ENCODE results near the gene FRMD4A.
"Not testable (repeated sequence)": the region's sequence is repeated elsewhere in the genome, so short reads cannot be mapped to it uniquely, and the experiment has no call there.

The FRMD4A gene

DNA sequence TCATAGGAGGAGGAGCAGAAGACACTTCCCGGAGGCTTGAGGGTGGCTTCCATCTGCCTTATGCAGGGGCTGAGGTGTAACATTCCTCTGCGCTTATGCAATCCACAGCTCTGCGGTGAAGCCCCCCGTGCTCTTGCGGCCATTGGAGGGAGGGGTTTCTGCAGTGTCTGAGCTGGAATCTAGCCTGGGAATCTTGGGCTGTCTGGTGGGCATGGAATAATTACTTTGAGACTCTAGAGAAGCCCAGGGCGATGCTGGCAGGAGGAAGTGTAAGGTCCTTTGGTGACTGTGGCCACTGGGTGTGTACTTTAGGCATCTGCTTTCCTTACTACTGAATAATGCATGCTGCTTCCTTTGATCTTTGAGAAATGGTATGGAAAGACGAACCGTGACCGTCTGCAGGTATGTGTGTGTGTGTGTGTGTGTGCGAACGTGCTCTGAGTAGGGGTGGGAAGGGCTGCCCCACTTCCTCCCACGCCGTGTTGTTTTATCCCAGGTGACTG lies 563.0 kb downstream of the FRMD4A start:
- peak; percentile 39 to 82 for DNase-seq

DNA sequence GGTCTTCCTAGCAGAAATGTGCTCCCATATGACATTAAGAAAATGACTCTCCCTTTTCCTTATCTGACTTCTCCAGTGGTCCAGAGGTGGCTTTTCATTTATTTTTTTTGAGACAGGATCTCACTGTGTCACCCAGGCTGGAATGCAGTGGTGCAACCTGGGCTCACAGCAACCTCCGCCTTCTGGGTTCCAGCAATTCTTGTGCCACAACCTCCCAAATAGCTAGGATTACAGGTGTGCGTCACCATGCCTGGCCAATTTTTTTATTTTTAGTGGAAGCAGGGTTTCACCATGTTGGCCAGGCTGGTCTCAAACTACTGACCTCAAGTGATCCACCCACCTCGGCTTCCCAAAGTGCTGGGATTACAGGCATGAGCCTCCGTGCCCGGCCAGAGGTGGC lies 563.6 kb downstream of the FRMD4A start:
- DNase-seq: not testable (repeated sequence)

DNA sequence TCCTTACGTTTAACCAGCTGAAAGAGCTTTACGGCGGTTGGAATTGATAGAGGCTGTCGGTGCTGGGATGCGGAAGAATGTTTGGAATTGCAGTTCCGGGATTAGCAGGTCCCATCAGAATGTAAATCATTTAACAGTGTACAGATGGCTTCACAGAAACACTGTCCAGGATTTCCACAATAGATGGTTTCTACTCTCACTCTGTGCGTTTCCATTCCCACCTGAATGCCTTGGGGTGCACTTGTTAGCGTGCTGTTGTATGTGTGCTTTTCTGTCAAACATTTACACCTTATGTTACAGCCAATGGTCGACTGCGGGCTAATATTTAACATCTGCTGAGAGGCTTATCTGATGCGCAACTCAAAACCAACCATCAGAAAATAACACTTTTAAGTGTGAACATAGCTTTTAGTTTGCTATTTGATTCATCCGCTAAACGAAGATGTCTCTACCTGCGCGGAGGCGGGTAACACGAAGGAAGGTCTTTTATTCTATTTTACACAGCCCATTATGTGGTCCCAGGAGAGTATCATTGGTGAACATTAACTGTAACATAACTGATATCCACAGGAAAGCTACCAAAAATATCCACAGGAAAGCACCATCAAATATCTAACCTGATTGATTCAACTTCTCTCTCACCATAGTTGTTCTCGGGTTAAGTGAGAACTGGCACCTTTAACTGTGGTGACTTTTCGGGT lies 564.9 kb downstream of the FRMD4A start:
- DNase-seq: no peak

DNA sequence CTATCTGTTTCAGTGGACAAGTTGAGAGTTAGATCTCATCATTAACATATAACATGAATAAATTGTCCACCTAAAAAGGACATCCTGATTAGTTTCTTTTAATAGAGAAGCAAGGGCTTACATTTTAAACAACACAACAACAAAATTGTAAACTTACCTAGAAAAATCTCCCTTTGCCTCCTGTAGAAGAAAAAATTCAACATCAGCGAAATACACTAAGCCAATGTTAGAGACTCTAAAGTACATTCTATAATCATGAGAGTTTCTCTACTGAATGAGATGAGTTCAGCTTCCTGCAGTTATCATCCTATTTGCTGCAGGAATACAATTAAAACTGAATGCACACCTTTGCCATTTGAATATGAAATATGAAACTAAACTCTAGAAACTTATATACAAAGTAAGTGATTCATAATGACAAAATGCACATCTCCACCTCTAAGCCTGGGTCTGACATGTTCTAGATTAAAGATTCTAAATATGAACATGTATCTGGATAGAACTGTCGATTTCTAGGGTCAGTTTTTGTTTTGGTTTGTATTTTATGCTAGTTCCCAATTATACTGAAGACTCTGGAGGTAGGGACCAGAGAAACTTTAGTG lies 569.1 kb downstream of the FRMD4A start:
- no peak for DNase-seq

DNA sequence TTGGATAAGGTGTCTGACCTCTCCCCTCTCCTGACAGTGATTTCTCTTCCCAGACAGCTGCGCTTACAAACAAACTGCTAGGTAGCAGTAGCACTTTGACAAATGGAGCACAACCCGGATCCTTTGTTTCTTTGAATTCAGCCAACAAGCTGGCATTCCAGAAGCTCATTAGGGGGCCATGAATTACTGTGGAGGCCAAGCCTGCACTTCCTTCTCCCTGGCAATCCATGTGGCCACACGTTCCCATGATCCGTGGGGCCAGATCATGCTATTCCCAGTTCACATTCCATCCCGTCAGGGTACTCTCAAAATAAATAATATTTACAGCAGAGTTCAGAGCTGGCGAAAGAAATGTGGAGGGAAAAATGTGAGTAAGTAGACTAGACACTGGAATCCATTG lies 571.6 kb downstream of the FRMD4A start:
- no peak for DNase-seq

DNA sequence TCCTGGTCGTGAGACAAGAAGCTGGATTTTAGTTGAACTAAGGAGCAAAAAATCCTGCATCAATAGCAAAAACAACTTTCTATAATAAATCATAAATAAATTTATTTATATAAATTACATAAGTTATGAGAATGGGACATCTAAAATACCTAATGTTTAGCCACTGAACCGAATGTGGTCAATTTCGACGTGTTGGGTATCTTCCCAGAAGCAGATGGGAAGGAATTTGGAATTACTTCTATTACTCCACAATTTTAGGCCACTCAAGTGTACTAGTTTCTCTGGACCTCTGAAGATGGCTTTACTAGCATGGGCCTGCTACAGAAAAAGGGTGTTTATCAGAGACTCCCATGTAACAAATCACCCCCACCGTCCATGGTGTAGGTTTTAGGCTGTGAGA lies 572.0 kb downstream of the FRMD4A start:
- DNase-seq: no peak

DNA sequence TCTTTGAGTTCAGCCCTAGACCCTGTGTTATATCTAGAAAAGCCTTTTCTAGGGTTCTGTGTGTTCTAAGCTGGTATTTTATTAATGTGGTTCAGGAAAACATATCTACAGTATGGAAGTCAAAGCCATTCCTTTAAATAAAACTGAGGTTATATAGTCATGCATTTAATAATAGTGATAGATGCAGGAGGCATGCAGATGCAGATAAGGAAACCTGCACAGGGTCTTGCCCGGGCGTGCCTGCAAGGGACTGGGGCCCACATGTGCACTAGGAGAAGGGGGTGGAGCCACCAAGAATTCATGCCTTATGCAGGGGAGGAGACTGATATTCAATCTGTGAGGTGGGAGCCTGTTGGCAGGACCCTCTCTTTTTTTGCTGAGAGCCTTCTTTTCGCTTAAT lies 572.4 kb downstream of the FRMD4A start:
- DNase-seq: peak in 1 of 2 experiments; percentile 5

DNA sequence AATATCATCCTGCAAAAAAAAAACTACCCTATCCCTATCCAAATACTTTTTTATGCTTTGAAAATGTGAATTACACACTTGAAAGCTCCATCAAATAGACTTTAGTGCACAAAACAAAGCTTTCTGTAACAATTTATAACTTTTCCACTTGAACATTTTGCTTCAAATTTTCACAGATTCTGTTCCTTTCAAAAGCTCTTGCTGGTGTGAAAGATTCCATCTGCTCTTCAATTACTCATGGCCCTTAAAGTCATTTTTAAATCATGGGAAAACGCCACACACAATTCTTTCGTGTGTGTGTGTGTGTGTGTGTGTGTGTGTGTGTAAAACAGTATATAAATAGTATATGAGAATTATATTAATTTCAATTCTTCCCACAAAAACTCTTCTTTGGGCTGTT lies 576.4 kb downstream of the FRMD4A start:
- DNase-seq: no peak

DNA sequence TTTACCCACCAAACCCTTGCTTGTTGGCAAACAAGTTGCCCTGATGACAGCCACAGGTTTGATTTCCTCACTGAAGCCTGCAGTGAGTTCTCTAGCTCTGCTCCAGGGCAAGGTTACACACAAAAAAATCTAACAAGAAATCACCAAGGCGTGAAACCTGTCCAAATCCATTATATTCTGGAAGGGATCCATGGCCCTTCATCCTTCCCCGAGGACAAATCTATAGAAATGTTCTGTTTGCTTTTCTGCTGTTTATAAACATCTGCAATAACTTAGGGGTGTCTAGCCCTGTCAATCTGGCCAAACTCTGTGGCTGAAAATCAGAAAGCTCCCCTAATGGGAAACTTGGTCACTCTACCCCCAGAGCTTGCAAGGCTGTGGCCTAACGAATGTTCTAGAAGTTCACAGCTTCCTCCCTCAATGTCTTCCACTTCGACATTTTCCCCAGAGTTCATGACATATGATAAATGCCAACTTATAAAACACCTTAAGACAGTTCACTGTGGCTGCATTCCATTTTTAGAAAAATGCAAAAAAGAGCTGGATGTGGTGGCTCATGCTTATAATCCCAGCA lies 579.4 kb downstream of the FRMD4A start:
- DNase-seq: no peak

DNA sequence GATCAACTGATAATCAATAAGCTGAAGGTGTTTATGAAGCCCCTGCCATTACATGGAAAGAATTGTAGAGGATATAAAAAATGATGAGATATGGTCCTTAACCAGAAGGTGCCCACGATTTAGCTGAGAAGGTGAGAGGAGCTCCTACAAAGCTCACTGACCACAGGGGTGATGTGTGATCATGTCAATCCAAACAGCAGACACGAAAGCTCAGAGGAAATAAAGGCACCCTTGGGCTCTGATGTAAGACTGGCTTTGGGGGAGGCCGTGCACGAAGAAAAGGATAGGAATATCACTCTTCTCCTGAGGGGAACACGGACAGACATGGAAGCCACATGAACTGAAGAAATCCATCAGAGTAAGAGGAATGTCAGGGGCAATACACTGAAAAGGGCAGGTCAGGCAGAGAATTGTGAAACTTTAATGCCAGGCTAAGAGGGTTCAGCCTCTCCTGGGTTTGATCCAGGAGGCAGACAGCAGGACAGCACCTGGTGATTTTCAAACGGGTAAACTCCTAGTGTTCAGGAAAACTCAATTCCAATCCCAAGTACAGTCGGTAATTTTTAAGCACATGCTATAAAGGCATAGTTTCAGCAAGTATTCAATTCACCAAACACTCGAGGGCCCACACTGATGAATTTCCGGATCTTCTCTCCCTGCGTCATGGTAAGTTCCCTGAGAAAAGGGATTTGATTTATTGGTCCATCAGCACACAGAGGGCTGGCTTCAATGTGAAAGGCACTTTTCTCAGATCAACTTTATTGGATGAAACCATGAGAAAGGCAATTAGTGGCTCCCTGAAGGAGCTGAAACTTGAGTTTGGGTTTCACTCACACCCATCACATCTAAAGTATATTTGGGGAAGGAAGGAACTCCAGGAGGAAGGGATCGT lies 580.2 kb downstream of the FRMD4A start:
- no peak for DNase-seq

DNA sequence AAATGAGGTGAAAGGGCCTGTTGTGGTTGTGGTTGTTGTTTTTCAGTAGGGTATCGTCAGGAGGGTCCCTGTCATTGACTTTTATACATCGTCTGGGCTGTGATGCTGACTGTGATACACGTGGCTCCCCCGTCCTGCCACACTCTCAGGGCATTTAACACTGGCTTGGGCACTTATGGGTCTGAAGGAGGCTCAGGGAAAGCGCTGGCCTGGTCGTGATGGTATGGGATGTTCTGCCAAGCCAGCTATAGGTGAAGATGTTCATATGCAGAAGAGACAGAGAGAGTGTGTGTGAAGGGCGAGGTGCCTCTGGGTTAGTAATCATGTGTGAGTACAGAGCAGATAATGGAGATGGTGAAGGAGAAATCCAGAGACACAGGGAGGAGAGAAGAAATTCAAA lies 585.5 kb downstream of the FRMD4A start:
- DNase-seq: no peak

DNA sequence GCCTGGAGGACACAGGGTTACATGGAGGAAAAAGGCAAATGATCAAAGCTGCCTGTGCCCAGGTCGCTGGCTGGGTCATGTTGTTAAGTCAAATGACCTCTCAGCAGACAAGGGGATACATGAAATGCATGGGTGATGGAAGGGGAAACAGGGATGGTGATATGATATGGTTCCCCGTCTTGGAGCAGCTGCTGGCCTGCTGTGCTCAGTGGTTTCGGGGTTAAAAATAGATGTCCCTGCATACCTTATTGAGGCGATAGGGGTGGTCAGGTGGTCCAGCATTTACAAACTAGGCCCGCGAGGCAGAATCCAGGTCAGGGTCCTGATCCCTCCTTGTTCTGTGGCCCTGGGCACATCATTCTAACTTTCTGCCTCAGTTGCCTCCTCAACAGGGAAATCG lies 586.8 kb downstream of the FRMD4A start:
- no peak for DNase-seq

DNA sequence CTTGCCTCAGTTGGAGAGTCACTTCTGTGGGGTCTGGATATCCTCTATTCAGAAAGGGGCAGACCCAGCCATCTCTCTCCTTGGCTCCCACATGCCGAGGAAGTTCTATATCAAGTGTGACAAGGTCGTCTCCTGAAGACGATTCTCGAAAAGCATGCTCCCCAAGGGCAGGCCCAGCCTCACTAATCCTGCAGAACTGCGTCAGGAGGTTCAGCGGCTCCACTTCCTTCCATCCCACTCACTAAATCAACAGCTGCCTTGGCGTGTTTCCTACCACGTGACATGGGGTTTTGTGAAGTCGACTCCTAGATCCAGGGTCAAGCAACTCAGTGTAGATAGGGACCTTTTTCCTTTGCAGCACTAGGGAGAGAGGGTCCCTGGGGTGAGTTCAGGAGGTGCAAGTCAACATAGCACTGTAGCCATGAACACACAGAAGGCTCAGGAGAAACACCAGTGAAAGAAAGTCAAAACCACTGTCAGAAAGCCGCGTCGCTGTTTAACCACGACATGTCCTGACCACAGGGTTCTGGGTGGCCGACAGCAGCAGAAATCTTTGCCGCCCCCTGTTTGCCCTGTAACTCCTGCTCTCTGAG lies 587.5 kb downstream of the FRMD4A start:
- DNase-seq: no peak

DNA sequence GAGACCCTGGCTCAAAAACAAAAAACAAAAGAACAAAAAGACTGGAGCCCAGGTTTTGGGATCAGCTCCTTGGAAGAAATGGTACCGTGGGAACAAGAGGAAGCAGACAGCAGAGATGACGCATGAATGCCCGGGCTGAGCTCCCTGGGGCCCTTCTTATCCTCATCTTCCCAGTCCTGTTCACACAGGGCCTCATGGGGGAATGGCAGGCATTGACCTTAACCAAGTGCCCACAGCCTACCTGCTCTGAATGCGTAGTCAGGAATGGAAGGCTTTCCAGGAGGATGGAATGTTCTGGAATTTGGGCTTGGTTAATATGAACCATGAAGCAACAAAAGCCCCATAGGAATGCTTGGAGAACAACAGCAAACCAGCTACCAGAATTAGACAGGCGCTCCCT lies 589.3 kb downstream of the FRMD4A start:
- no peak for DNase-seq

DNA sequence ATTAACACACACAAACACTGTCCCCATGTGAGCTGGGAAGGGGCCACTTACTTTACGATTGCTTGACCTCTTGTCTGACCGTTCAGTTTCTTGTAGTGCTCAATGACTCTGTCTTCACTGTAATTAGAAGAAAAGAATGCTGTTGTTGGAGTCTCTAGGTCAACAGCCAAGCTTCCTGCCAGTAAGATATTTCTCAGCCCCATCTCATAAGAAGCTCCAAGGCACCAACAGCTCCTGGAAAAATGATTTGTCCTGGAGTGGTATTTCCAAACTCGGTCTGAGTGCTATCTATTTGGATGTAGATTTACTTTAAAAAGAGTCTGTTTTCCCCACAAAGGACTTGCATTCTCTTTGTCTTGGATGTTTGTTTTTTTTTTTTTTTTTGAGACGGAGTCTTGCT lies 590.3 kb downstream of the FRMD4A start:
- no peak for DNase-seq

DNA sequence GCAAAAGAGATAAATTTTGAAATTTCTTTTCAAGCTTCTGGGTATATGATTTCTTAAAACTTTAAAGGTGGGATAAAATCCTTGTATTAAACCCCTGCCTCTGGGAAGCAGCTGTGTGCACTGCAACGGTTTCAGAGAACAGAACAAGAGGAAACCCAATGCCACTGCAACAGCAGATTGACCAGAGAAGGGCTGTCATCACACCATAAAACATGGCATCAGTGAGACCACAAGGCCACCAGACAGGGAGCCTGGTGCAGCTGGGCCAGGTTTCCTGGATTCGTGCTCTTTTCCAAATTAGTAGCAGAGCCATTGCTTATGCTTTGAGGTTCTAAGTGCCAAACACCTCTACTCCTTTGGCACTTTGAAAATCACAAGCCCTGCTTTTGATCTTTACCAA lies 591.5 kb downstream of the FRMD4A start:
- DNase-seq: no peak

DNA sequence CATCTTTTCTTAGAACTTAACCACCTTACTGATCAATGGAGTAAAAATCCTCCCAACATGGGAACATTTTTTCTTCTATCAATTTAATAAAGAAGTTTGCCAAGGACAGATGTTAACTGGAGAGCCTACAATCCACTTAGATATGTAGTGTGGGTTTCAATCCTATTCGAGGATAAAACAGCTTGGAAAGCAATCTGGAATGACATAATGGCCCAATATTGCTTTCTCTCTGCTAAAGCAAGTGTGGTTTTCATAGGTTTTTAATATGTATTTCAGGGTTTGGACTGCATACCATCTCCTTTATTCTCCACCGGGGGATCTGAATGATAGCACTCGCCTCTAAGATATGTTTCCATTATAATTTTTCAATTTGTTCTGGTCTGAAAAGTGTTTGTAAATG lies 594.2 kb downstream of the FRMD4A start:
- no peak for DNase-seq

DNA sequence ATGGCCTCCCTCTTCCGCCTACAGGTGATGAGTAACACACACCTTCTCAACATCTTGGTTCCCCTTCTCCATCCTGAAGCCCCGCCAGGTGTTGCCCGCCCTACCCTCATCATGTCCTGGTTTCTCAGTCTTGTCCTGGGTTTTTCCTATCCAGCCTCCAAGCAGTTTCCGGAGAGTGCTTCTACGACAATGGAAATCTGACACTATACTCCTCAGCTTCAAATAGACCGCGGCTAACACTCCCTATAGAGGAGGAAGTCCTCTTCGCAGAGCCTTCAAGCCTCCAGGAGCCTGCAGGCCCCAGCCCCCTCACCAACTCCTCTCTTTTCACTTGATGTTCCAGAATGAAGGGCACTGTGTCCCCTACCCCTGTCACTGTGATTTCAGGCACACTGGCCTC lies 596.6 kb downstream of the FRMD4A start:
- no peak for DNase-seq

DNA sequence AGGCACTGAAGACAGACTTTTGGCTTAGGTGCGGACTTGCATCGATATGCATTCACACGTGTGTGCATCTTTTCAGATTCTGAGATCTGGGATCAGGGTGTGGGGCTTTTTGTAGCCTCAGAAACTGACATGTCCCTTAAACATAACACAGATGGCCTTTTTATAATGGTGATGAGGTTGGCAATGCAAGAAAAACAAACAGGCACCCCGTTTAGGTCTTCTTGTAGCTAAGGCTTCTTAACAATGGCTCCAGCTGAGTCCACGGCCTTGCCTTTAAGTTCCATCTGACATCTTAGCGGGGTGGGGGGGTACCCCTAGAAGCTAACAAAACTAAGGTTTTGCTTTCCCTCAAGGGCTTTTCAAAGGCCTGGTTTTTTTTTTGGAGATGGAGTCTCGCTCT lies 597.7 kb downstream of the FRMD4A start:
- no peak for DNase-seq

DNA sequence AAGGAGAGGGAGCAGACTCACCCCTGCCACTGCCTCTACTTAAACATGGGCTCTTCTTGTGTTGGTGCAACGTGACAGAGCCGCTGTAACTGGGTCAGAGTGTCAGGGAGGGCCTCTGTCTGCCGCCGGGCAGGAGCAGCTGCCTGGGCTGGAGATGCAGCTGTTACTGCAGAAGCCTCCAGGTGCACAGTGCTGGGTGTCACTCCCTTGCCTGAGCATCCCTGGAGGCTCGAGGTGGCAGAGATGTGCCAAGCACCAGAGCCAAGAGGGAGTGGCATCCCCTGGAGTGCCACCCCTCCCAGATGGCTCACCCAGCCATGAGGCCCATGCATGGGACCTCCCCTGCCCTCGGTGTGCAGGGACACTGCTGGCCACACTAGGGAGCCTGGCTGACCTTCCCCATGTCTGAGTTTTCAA lies 598.3 kb downstream of the FRMD4A start:
- no peak for DNase-seq

DNA sequence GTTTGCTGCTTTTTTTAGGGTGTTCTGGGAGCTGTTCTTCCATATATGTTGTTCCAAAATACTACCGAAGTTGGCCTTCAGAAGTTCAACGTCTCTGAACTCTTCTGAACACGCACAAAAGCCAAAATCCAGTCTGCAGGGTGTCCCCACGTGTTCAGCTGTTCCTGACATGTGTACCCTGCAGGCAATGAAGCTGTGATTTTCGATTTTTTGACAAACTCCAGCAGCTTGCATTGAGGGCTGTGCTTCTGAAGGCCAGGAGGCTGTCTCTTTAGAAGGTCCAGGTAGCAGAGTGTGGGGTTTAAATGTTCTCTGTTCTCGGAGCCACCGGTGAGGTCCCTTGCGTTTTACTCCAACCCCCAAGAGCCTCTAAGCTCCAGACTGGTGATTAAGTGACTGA lies 598.9 kb downstream of the FRMD4A start:
- DNase-seq: no peak

DNA sequence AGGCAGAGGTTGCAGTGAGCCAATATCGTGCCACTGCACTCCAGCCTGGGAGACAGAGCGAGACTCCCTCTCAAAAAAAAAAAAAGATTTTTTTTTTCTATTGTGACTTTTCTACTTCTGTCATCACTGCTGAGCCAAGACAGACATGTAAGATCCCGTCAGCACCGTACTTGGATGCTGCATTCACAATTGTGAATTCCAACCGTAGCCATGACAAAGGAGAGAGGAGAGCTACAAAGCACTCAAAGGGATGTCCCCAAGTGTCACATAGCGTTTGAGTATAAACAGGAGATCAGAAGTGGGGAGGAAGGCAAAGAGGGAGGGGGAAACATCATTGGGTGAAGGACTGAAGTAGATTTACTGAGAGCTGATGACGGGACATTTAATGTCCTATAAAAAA lies 599.8 kb downstream of the FRMD4A start:
- DNase-seq: no peak

DNA sequence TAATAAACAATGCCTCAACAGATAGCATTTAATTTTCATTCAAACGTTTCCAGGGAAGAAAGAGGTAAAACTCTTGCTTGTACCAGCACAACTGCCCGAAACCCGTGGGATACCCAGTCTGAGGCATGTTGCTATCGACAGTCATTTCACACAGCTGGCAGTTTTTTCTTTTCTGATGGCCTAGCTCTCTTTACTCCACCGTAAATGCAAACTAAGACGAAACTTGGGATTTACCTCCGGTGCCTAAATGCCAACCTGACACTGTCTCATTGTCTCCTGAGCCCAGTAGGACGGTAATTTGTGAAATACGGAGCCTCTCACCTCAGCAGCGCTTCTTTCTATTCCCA lies 600.4 kb downstream of the FRMD4A start:
- DNase-seq: no peak

Data from NCI-H526 (cell line).